ENCODE measurements around the gene NOS1AP. TPM values are rescaled to one million over a fixed set of nuclear protein-coding genes. Genes with fewer than 3 reads are reported as not detected.

NOS1AP gene
- total RNA-seq, 3 donors from 2014 or later, result 11.8 to 17.4 (median 14.3) TPM

DNA sequence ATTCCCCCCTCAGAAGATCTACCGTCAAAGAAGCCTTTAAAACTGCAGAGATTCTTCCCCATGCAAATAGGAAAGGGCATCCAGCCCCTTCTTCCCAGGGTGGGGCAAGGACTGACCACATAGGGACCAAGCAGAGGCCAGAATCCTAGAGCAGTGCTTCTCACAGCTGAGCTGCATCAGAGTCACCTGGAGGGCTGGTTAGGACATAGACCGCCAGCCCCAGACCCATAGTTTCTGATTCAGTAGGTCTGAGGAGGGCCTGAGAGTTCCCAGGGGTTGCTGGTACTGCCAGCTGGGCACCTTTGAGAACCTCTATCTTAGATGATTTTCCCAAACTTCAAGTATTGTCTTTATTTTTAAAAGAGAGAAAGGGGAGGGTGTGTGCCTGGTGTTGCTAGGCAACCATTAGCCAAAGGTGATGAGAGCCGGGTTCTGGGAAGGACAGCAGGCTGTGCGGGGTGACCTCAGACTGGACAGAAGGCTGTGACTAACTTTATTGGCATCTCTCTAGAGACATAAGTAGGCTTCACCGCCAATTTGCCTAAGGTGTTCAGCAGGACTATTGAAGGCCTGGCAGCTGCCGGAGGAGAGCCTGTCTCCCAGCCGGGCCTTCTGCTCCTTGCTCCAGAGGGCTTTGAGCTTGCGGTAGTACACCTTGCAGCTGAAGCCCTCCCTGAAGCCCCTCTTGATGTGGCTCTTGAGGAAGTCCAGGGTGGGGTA is 304.2 kb downstream of the NOS1AP start:
- TF ChIP-seq, protein P1, sequence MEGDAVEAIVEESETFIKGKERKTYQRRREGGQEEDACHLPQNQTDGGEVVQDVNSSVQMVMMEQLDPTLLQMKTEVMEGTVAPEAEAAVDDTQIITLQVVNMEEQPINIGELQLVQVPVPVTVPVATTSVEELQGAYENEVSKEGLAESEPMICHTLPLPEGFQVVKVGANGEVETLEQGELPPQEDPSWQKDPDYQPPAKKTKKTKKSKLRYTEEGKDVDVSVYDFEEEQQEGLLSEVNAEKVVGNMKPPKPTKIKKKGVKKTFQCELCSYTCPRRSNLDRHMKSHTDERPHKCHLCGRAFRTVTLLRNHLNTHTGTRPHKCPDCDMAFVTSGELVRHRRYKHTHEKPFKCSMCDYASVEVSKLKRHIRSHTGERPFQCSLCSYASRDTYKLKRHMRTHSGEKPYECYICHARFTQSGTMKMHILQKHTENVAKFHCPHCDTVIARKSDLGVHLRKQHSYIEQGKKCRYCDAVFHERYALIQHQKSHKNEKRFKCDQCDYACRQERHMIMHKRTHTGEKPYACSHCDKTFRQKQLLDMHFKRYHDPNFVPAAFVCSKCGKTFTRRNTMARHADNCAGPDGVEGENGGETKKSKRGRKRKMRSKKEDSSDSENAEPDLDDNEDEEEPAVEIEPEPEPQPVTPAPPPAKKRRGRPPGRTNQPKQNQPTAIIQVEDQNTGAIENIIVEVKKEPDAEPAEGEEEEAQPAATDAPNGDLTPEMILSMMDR (IDR thresholded peaks at IDR 0.05), result no peak
- DNase-seq, result no peak
- no peak overlapping the region for H3K4me3 ChIP-seq
- intact Hi-C loops (cut with DNase I, micrococcal nuclease), result no loop called here
- H3K36me3 ChIP-seq (ENCODE audit: low read depth), result no peaks in the 10 kb centered on the region
- peaks cover 29% of the 10 kb centered on the region for H3K4me1 ChIP-seq (ENCODE audit: low read depth)
- no peaks in the 10 kb centered on the region for H3K9me3 ChIP-seq
- ATAC-seq, result peak; percentile 37

DNA sequence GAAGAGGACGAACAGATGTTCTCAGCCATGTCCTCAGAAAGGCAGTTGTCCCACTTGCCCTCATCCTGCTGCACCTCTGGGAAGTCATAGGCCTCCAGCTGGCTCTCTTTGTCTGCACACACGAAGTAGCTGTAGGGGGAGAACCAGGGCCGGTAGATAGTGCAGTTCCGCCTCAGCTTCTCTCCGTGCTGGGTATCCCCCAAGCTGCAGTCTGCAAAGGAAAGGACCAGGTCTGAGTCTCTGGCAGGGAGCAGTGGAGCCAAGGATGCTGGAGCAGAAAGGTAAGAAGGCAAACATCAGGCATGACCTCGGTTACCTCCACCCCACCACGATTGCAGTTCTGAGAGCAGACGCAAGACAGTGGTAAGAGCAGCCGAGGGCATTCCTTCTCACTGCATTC is 304.9 kb downstream of the NOS1AP start:
- Histone ChIP-seq H3K4me1 (ENCODE audit: low read depth) (peaks cover 29% of the 10 kb centered on the region), H3K9me3 (no peaks in the 10 kb centered on the region), H3K4me3 (no peak overlapping the region), H3K36me3 (ENCODE audit: low read depth) (no peaks in the 10 kb centered on the region)
- TF ChIP-seq, protein P1 (IDR thresholded peaks at IDR 0.05), result no peak
- ATAC-seq (no peak), DNase-seq (no peak)
- intact Hi-C loops (cut with DNase I, micrococcal nuclease), result no loop called here

- TF ChIP-seq, protein P1 (IDR thresholded peaks at IDR 0.05), result no peak
- Histone ChIP-seq H3K4me1 (ENCODE audit: low read depth) (peaks cover 23% of the 10 kb centered on the region), H3K36me3 (ENCODE audit: low read depth) (no peaks in the 10 kb centered on the region), H3K9me3 (no peaks in the 10 kb centered on the region), H3K4me3 (no peak overlapping the region)
- peak in 1 of 3 donors; percentile 1 for DNase-seq
- intact Hi-C loops (cut with DNase I, micrococcal nuclease), result no loop called here
- no peak for ATAC-seq
Measured at GRCh38 chr1:162375463-162375862, 306.0 kb downstream of the NOS1AP start.

GRCh38 chr1:162376691-162377090 is 307.2 kb downstream of the NOS1AP start, which contains the start of gene SPATA46:
TSS of gene SPATA46 (minus strand) at chr1:162376854. CDS start at chr1:162376790, 64 bp downstream.
- DNase-seq, result peak in 1 of 3 donors; percentile 1
- H3K4me3 ChIP-seq, result no peak within 1 kb of the TSS
- peaks cover 15% of the 10 kb centered on the region for H3K4me1 ChIP-seq (ENCODE audit: low read depth)
- H3K36me3 ChIP-seq (ENCODE audit: low read depth), result no peaks in the 10 kb centered on the region
- TF ChIP-seq, protein P1 (IDR thresholded peaks at IDR 0.05), result no peak
- intact Hi-C loops (cut with DNase I, micrococcal nuclease), result no loop called here
- ATAC-seq, result no peak
- H3K9me3 ChIP-seq, result no peaks in the 10 kb centered on the region

GRCh38 chr1:162380061-162380846 is 310.8 kb downstream of the NOS1AP start:
- ATAC-seq (no peak), DNase-seq (peak in 1 of 3 donors; percentile 10)
- H3K9me3 ChIP-seq, result no peaks in the 10 kb centered on the region
- no peak overlapping the region for H3K4me3 ChIP-seq
- intact Hi-C loops (cut with DNase I, micrococcal nuclease), result loop anchor here in 1 of 2 donors (10.0 kb wide), 1 partner anchor 95 kb away; no protein-coding TSS in a partner anchor
- H3K4me1 ChIP-seq (ENCODE audit: low read depth), result peaks cover 27% of the 10 kb centered on the region
- no peaks in the 10 kb centered on the region for H3K36me3 ChIP-seq (ENCODE audit: low read depth)
- TF ChIP-seq, protein P1 (IDR thresholded peaks at IDR 0.05), result no peak

Measured in mucosa of descending colon (tissue), 3 donors.